22Rv1 (cell line): ENCODE data around the gene PGM1.

Source experiments
- H3K27ac ChIP-seq: fragments of 450-650 bp; 2 replicates; pipeline ENCODE4 v1.5.1; 2017
- ZFX ChIP-seq: fragments of 450-650 bp; IDR thresholded peaks from 2 replicates; pipeline ENCODE4 v1.6.1; 2017; ENCODE audit warnings: antibody characterized with exemption, borderline replicate concordance
- TF ChIP-seq, protein P1 (sequence below): fragments of 450-650 bp; IDR thresholded peaks from 2 replicates; pipeline ENCODE4 v1.5.1; 2017; ENCODE audit warnings: mild to moderate bottlenecking

The PGM1 gene

DNA sequence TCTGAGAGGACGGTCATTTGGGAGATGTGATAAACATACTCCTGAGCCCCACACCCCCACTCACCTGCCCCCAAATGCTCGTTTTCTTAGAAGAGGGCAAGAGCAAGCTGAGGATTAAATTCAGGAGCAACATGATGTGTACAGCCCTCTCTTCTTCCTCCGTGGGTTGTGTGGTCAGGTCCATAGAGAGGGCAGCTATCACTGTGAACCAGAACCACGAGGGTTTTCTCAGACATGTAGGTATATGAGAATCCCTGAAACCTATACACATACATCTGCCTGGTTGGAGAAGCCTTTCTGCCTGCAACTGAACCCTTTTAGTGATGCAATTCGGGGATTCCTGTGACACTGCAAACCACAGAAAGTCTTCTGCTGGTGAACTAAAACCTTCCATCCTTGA is 38.9 kb downstream of the PGM1 start:
- no peak overlapping the region for H3K27ac ChIP-seq
- TF ChIP-seq, protein P1, sequence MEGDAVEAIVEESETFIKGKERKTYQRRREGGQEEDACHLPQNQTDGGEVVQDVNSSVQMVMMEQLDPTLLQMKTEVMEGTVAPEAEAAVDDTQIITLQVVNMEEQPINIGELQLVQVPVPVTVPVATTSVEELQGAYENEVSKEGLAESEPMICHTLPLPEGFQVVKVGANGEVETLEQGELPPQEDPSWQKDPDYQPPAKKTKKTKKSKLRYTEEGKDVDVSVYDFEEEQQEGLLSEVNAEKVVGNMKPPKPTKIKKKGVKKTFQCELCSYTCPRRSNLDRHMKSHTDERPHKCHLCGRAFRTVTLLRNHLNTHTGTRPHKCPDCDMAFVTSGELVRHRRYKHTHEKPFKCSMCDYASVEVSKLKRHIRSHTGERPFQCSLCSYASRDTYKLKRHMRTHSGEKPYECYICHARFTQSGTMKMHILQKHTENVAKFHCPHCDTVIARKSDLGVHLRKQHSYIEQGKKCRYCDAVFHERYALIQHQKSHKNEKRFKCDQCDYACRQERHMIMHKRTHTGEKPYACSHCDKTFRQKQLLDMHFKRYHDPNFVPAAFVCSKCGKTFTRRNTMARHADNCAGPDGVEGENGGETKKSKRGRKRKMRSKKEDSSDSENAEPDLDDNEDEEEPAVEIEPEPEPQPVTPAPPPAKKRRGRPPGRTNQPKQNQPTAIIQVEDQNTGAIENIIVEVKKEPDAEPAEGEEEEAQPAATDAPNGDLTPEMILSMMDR = no peak
- no peak for TF ChIP-seq ZFX

DNA sequence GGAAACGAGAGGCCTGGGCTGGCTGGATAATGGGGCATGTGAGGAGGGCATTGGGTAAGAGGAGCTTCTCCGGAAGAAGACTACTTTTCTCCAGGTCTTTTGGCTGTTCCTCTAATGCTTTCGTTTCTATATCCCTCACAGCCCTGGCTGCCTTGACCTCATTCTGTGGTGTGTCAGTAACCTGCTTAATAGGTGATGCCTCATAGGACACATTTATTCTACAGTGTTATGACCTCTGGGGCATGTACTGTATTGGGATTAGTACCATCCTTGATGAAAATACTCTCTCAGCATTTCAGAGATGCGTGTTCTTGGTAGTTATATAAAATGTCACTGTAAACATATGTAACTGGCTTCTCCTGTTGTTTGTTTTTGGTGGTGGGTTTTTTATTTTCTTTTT is 40.1 kb downstream of the PGM1 start:
- TF ChIP-seq, protein P1 = no peak
- no peak for TF ChIP-seq ZFX
- H3K27ac ChIP-seq = no peak overlapping the region

DNA sequence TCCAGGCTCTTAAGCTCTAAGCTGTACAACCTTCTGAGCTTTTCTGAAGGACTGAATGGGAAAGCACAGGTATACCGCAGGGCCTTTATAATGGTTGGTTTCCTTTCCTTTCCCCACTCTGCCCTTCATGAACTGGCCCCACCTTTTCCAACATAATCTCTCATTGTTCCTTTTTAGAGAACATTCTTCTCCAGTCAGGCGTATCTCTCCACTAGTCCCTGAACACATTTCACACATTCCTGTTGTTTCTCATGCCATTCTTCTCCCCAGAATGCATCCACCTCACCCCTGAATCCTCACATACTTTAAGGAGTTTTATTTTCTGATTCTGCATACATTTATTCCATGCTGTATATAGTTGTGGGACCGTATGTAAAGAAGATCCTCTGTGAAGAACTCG is 41.3 kb downstream of the PGM1 start:
- no peak overlapping the region for H3K27ac ChIP-seq
- TF ChIP-seq, protein P1 = no peak
- TF ChIP-seq ZFX = no peak

DNA sequence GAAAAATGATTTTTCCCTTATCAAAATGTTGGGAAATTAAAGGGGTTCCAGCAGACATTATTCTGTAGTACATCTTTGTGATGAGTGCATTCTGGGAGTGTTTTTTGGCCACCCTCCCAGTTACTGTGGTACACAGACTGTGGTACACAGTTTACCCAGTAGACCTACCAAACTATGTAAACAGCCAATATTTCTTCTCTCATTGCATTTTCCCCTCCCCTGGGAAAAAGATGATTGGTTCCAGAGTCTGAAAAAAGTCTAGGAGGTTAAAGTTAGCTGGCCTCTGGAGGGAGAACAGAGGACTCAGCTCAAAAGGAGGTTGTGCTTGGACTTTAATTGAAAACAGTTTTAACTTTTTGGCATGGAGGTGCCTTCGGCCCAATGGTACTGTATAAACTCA is 42.5 kb downstream of the PGM1 start:
- TF ChIP-seq, protein P1 = no peak
- TF ChIP-seq ZFX = no peak
- no peak overlapping the region for H3K27ac ChIP-seq

DNA sequence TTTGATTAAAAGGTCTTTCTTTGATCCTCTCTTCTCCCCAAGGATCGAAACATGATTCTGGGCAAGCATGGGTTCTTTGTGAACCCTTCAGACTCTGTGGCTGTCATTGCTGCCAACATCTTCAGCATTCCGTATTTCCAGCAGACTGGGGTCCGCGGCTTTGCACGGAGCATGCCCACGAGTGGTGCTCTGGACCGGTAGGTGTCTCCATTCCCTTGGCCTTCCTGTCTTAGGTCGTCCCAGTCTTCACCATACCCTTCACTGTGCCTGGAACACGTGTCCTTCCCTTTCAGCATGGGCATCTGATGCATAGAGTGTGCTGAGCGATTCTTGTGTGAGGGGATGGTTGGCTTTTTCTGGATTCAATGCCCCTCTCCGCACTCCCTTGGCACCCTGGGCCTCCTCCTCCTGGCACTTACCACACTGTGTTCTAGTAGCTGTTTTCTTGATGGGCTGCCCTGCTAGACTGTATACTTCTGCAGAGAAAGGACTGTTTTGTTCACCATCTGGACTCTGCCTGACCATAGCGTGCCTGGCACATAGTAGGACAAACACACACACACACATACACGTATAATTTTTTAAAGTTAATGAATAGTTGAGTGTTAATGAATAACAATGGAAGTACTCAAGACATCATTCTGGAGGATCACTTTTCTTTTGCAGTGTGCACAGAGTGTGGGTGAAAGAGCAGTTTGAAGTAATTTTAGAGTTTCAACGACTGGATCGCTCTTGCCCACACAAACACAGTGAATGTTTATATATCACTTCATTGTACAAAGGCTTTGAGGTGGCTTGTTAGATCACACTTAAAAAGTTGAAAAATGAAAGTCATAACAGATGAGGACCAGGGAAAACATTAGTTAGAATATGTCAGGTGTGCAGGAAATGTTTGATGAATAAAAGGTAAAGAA is 43.2 kb downstream of the PGM1 start:
- no peak overlapping the region for H3K27ac ChIP-seq
- TF ChIP-seq, protein P1 = no peak
- TF ChIP-seq ZFX = no peak

DNA sequence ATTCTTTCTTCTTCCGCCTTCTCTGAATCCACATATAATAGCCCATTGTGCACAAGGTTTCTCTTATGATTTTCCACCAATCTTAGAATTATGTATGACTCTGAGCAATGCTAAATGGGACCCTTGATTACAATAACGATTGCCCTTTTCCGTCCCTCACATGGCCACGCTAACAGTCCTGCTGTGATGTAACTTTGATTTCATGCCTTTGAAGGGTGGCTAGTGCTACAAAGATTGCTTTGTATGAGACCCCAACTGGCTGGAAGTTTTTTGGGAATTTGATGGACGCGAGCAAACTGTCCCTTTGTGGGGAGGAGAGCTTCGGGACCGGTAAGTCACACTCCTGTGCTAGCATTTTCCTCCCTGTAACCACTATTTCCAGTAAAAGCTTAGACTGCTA is 45.3 kb downstream of the PGM1 start:
- H3K27ac ChIP-seq = no peak overlapping the region
- TF ChIP-seq ZFX = no peak
- TF ChIP-seq, protein P1 = no peak

DNA sequence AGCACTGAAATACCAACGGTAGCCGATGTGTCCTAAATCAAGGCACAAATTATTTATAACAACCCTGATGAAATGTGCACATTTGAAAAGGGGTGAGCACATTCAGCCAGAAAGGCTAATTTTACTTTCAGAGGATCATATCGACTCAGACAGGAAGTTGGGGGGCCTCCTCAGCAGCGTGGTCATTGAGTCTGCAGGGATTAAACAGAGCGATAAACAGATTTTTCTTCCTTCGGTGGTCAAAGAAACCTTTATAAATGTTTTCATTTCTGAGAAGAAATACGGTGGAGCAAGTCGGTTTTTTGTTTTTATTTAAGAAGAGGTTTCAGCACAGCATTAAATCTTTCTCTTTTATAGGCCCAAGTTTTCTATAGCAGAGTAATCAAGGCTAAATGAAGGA is 45.7 kb downstream of the PGM1 start:
- no peak overlapping the region for H3K27ac ChIP-seq
- TF ChIP-seq ZFX = no peak
- TF ChIP-seq, protein P1 = no peak
